ENCODE results near the gene LRMDA. TPM values are rescaled to one million over a fixed set of nuclear protein-coding genes. Genes with fewer than 3 reads are reported as not detected.

LRMDA gene
- total RNA-seq, 1 donor from 2014 or later: 0.96 TPM

GRCh38 chr10:75880031-75880775, 448.8 kb downstream of the LRMDA start:
- intact Hi-C loops (cut with DNase I): no loop called here
- no peaks in the 10 kb centered on the region for H3K4me1 ChIP-seq
- H3K27ac ChIP-seq: no peak overlapping the region
- H3K9me3 ChIP-seq: no peaks in the 10 kb centered on the region
- H3K4me3 ChIP-seq: no peak overlapping the region
- DNase-seq (ENCODE audit: low spot score in 2 of 2): no peak
- no peaks in the 10 kb centered on the region for H3K27me3 ChIP-seq
- no peaks in the 10 kb centered on the region for H3K36me3 ChIP-seq
- TF ChIP-seq CTCF (IDR thresholded peaks at IDR 0.05): no peak

GRCh38 chr10:75883081-75884072, 452.0 kb downstream of the LRMDA start:
- H3K9me3 ChIP-seq: no peaks in the 10 kb centered on the region
- no peaks in the 10 kb centered on the region for H3K4me1 ChIP-seq
- intact Hi-C loops (cut with DNase I): no loop called here
- H3K36me3 ChIP-seq: no peaks in the 10 kb centered on the region
- H3K4me3 ChIP-seq: no peak overlapping the region
- no peak for DNase-seq (ENCODE audit: low spot score in 2 of 2)
- H3K27ac ChIP-seq: no peak overlapping the region
- no peak for TF ChIP-seq CTCF (IDR thresholded peaks at IDR 0.05)
- no peaks in the 10 kb centered on the region for H3K27me3 ChIP-seq

GRCh38 chr10:75884808-75885207, 453.4 kb downstream of the LRMDA start:
- H3K36me3 ChIP-seq: no peaks in the 10 kb centered on the region
- H3K27ac ChIP-seq: no peak overlapping the region
- no peak for TF ChIP-seq CTCF (IDR thresholded peaks at IDR 0.05)
- no peaks in the 10 kb centered on the region for H3K4me1 ChIP-seq
- no peak for DNase-seq (ENCODE audit: low spot score in 2 of 2)
- no peaks in the 10 kb centered on the region for H3K9me3 ChIP-seq
- H3K4me3 ChIP-seq: no peak overlapping the region
- intact Hi-C loops (cut with DNase I): no loop called here
- H3K27me3 ChIP-seq: no peaks in the 10 kb centered on the region

GRCh38 chr10:75887369-75887768, 455.9 kb downstream of the LRMDA start:
- Histone ChIP-seq H3K36me3 (no peaks in the 10 kb centered on the region), H3K27me3 (no peaks in the 10 kb centered on the region), H3K4me3 (no peak overlapping the region), H3K27ac (no peak overlapping the region), H3K9me3 (no peaks in the 10 kb centered on the region), H3K4me1 (no peaks in the 10 kb centered on the region)
- intact Hi-C loops (cut with DNase I): no loop called here
- TF ChIP-seq CTCF (IDR thresholded peaks at IDR 0.05): no peak
- DNase-seq (ENCODE audit: low spot score in 2 of 2): no peak

- H3K4me3 ChIP-seq: no peak overlapping the region
- TF ChIP-seq CTCF (IDR thresholded peaks at IDR 0.05): no peak
- H3K27me3 ChIP-seq: no peaks in the 10 kb centered on the region
- no peak overlapping the region for H3K27ac ChIP-seq
- H3K36me3 ChIP-seq: no peaks in the 10 kb centered on the region
- no peak for DNase-seq (ENCODE audit: low spot score in 2 of 2)
- no peaks in the 10 kb centered on the region for H3K9me3 ChIP-seq
- no peaks in the 10 kb centered on the region for H3K4me1 ChIP-seq
- intact Hi-C loops (cut with DNase I): no loop called here
Measured at GRCh38 chr10:75887992-75888680, 456.7 kb downstream of the LRMDA start.

All from ascending aorta (tissue), 2 donors.